Medulla oblongata (tissue), 1 donor: Measurements from ENCODE around the gene MIR17HG.
"Not testable (repeated sequence)": the region's sequence is repeated elsewhere in the genome, so short reads cannot be mapped to it uniquely, and the experiment has no call there.

Source experiments
- DNase-seq: peaks from one replicate; pipeline ENCODE4 v3.0.0-alpha.2; 2015; ENCODE audit errors: extremely low spot score

MIR17HG gene

GRCh38 chr13:91347996-91348905 lies 764 bp downstream of the MIR17HG start:
- DNase-seq: peak; percentile 29

GRCh38 chr13:91348906-91349435 lies 1.5 kb downstream of the MIR17HG start:
- peak; percentile 95 for DNase-seq

GRCh38 chr13:91349992-91350911 lies 2.8 kb downstream of the MIR17HG start:
- DNase-seq: no peak

- DNase-seq: no peak
Measured at GRCh38 chr13:91351123-91351522, 3.6 kb downstream of the MIR17HG start.

- DNase-seq: no peak
Measured at GRCh38 chr13:91351980-91352379, 4.5 kb downstream of the MIR17HG start.

GRCh38 chr13:91352891-91353290 lies 5.4 kb downstream of the MIR17HG start:
- DNase-seq: not testable (repeated sequence)

- DNase-seq: no peak
Measured at GRCh38 chr13:91353494-91353893, 6.0 kb downstream of the MIR17HG start.

- no peak for DNase-seq
Measured at GRCh38 chr13:91355099-91355825, 7.8 kb downstream of the MIR17HG start.

GRCh38 chr13:91355826-91356710 lies 8.6 kb downstream of the MIR17HG start:
- DNase-seq: no peak

- no peak for DNase-seq
Measured at GRCh38 chr13:91356919-91357612, 9.6 kb downstream of the MIR17HG start.

GRCh38 chr13:91357613-91358386 lies 10.3 kb downstream of the MIR17HG start:
- DNase-seq: no peak

GRCh38 chr13:91358387-91358782 lies 10.9 kb downstream of the MIR17HG start:
- no peak for DNase-seq

- no peak for DNase-seq
Measured at GRCh38 chr13:91359111-91359510, 11.6 kb downstream of the MIR17HG start.

- no peak for DNase-seq
Measured at GRCh38 chr13:91359631-91360030, 12.1 kb downstream of the MIR17HG start.

- no peak for DNase-seq
Measured at GRCh38 chr13:91360246-91360751, 12.8 kb downstream of the MIR17HG start.

GRCh38 chr13:91361755-91362271 lies 14.3 kb downstream of the MIR17HG start:
- DNase-seq: no peak

- no peak for DNase-seq
Measured at GRCh38 chr13:91362908-91363307, 15.4 kb downstream of the MIR17HG start.

- no peak for DNase-seq
Measured at GRCh38 chr13:91368101-91368500, 20.6 kb downstream of the MIR17HG start.
